Spinal cord (tissue), 10 donors: ENCODE results near the gene CD58. TPM values are rescaled to one million over a fixed set of nuclear protein-coding genes. Genes with fewer than 3 reads are reported as not detected.

ENCODE experiments used
- DNase-seq, 6 donors: peaks; one replicate each; pipeline versions ENCODE4 v3.0.0 to v3.0.0-alpha.2; 2013 to 2015; ENCODE audit warnings: low spot score in 6 of 6, low read depth in 4 of 6
- H3K27ac ChIP-seq: one replicate; pipeline ENCODE4 v1.5.1; 2013; ENCODE audit warnings: low read depth, low read length, control low read depth
- H3K27me3 ChIP-seq: one replicate; pipeline ENCODE4 v1.6.1; 2013; ENCODE audit warnings: low read length; ENCODE audit not compliant: control insufficient read depth, insufficient read depth
- H3K36me3 ChIP-seq: one replicate; pipeline ENCODE4 v1.6.1; 2013; ENCODE audit warnings: low read length; ENCODE audit not compliant: control insufficient read depth, insufficient read depth
- H3K4me1 ChIP-seq: one replicate; pipeline ENCODE4 v1.6.1; 2013; ENCODE audit warnings: low read length; ENCODE audit not compliant: control insufficient read depth, insufficient read depth
- H3K4me3 ChIP-seq: one replicate; pipeline ENCODE4 v1.5.1; 2013; ENCODE audit warnings: low read depth, low read length, control low read depth
- H3K9me3 ChIP-seq: one replicate; pipeline ENCODE4 v1.6.1; 2013; ENCODE audit warnings: low read length; ENCODE audit not compliant: control insufficient read depth, insufficient read depth
- WGBS: methylation state at CpG from one replicate; pipeline ENCODE4 v1.1.5; 2013; ENCODE audit warnings: missing lambda C conversion rate; ENCODE audit not compliant: insufficient coverage; 5-methylcytosine and 5-hydroxymethylcytosine counted together
- polyA plus RNA-seq, 2 donors: library from polyadenylated mRNA; unstranded; fragments of 120-200 nt; gene quantifications; one replicate each; pipeline ENCODE4 v1.2.1, GENCODE V29; 2013; ENCODE audit not compliant: insufficient read length in 2 of 2
- total RNA-seq, 2 donors: library from RNA; depleted of rRNA in 1 of 2; stranded (reverse); fragments of 120-200 nt in 1 of 2; fragments of >200 nt in 1 of 2; gene quantifications; one replicate each; pipeline versions ENCODE4 v1.2.3 to v1.2.4, GENCODE V29; 2013 to 2014
- donor health status: healthy.

CD58 gene
- total and polyA plus RNA-seq, 4 donors: 11.2 to 26.1 (median 13.8) TPM

DNA sequence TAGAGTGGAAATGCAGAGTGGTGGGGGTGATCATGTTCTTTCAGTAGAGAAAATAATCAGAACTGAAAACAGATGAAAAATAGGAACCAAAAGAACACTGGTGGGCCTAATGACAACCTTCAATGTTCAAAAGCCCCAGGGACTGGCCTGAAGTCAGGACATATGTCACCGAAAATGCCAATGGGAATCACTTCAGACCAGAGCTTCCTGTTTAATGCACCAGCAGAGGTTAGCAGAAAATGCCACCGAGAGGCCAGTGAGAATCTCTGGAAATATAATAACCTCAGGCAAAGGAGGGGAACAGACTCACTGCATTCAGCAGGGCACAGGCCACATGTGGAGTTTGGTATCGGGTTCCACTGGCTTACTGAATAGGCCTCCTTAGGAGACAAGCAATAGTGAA, 15.9 kb upstream of the CD58 start:
- no peak for DNase-seq
- Histone ChIP-seq H3K27ac (peak overlapping the region; percentile 6), H3K4me1 (no peaks in the 10 kb centered on the region), H3K36me3 (peaks cover 11% of the 10 kb centered on the region), H3K9me3 (no peaks in the 10 kb centered on the region), H3K4me3 (no peak overlapping the region), H3K27me3 (no peaks in the 10 kb centered on the region)
- WGBS: 87% methylated on average over 2 of the region's 3 CpGs

- no peak overlapping the region for H3K4me3 ChIP-seq
- H3K27me3 ChIP-seq: no peaks in the 10 kb centered on the region
- H3K36me3 ChIP-seq: peaks cover 11% of the 10 kb centered on the region
- no peaks in the 10 kb centered on the region for H3K9me3 ChIP-seq
- H3K4me1 ChIP-seq: no peaks in the 10 kb centered on the region
- no peak for DNase-seq
- WGBS: 54% methylated on average over 1 of the region's 1 CpG
- no peak overlapping the region for H3K27ac ChIP-seq
Measured at GRCh38 chr1:116585886-116586285, 15.1 kb upstream of the CD58 start.

- Histone ChIP-seq H3K4me1 (peaks cover 6% of the 10 kb centered on the region), H3K27ac (no peak overlapping the region), H3K4me3 (no peak overlapping the region), H3K27me3 (no peaks in the 10 kb centered on the region), H3K9me3 (no peaks in the 10 kb centered on the region), H3K36me3 (peaks cover 13% of the 10 kb centered on the region)
- DNase-seq: no peak
- WGBS: 93% methylated on average over 2 of the region's 3 CpGs
Measured at GRCh38 chr1:116581323-116581885, 10.6 kb upstream of the CD58 start.

GRCh38 chr1:116580446-116581322, 9.9 kb upstream of the CD58 start:
- Histone ChIP-seq H3K36me3 (peaks cover 17% of the 10 kb centered on the region), H3K4me1 (peaks cover 6% of the 10 kb centered on the region), H3K27ac (no peak overlapping the region), H3K27me3 (no peaks in the 10 kb centered on the region), H3K9me3 (no peaks in the 10 kb centered on the region), H3K4me3 (no peak overlapping the region)
- WGBS: 85% methylated on average over 6 of the region's 7 CpGs
- DNase-seq: no peak

DNA sequence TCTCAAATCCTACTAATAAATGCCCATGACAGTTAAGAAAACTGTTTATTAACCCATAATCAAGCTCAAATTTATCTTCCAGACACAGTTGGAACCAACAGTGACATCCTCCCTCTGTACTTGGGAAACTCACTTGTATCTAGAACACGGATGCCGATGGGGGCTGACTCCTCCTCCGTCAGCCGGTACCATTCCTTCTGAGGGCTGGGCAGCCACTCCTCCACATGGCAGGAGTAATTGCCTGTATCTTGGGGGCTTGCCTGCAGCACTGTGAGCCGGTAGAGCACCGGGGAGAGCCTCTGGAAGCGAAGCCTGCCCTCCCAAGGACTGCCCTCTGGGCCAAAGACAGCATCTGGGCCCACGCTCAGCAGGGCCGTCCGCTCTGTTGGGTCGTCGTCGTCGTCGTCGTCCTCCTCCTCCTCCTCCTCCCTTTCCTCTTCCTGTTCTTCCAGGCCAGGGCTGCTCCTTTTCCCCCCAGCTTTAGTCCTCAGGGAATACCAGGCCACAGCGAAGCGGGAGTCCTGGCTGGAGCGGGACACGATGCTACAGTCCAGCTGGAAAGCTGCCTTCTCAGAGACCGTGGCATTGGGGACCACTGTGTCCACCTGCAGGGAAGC, 8.5 kb upstream of the CD58 start:
- no peaks in the 10 kb centered on the region for H3K27me3 ChIP-seq
- peaks cover 8% of the 10 kb centered on the region for H3K36me3 ChIP-seq
- no peak overlapping the region for H3K4me3 ChIP-seq
- peaks cover 6% of the 10 kb centered on the region for H3K4me1 ChIP-seq
- 65% methylated on average over 21 of the region's 21 CpGs for WGBS
- no peaks in the 10 kb centered on the region for H3K9me3 ChIP-seq
- H3K27ac ChIP-seq: no peak overlapping the region
- no peak for DNase-seq

- Histone ChIP-seq H3K27me3 (no peaks in the 10 kb centered on the region), H3K4me3 (no peak overlapping the region), H3K9me3 (no peaks in the 10 kb centered on the region), H3K4me1 (peaks cover 6% of the 10 kb centered on the region), H3K27ac (no peak overlapping the region), H3K36me3 (peaks cover 8% of the 10 kb centered on the region)
- no CpG with 5 or more reads among the region's 1 CpG for WGBS
- DNase-seq: no peak
Measured at GRCh38 chr1:116578581-116578980, 7.8 kb upstream of the CD58 start.

- no peaks in the 10 kb centered on the region for H3K9me3 ChIP-seq
- H3K27ac ChIP-seq: no peak overlapping the region
- H3K36me3 ChIP-seq: peaks cover 8% of the 10 kb centered on the region
- no peak overlapping the region for H3K4me3 ChIP-seq
- H3K27me3 ChIP-seq: no peaks in the 10 kb centered on the region
- DNase-seq: peak in 1 of 6 donors; percentile 24
- WGBS: 83% methylated on average over 4 of the region's 5 CpGs
- peaks cover 6% of the 10 kb centered on the region for H3K4me1 ChIP-seq
Measured at GRCh38 chr1:116577759-116578314, 7.0 kb upstream of the CD58 start.

DNA sequence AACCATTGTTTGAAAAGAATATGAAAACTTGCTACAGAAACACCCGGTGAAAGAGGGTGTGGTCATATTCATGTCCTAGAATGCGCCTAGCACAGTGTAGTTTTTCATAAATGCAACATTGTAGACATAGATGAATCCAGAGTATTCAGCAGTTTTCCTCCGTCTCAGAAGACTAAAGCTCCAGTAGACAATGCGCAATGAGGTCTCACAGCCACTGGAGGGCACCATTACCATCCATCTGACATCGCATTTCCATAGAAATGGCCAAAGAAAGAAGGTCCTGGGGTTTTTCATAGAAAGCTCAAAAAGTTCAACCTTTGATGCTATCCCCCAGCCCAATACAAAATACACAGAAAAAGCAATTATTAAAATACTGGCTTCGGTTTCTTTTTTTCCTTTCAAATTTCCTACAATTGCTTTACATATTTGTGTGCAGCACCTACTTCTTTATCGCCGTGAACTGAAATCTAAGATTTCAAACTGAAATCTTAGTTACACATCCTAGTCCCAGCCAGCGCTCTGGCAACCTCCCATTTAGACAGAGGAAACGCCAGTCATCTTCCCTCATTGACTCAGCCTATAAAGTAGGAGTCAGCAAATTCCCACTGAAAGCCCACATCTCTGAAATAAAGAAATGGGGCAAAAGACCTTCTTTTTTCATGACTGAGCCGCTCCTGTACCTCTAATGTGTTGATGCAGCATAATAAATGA, 3.9 kb upstream of the CD58 start:
- DNase-seq: peak; percentile 54 to 94 (median 80)
- Histone ChIP-seq H3K4me3 (no peak overlapping the region), H3K4me1 (peaks cover 18% of the 10 kb centered on the region), H3K9me3 (no peaks in the 10 kb centered on the region), H3K36me3 (peaks cover 10% of the 10 kb centered on the region), H3K27ac (no peak overlapping the region), H3K27me3 (peaks cover 10% of the 10 kb centered on the region)
- WGBS: 35% methylated on average over 9 of the region's 11 CpGs

DNA sequence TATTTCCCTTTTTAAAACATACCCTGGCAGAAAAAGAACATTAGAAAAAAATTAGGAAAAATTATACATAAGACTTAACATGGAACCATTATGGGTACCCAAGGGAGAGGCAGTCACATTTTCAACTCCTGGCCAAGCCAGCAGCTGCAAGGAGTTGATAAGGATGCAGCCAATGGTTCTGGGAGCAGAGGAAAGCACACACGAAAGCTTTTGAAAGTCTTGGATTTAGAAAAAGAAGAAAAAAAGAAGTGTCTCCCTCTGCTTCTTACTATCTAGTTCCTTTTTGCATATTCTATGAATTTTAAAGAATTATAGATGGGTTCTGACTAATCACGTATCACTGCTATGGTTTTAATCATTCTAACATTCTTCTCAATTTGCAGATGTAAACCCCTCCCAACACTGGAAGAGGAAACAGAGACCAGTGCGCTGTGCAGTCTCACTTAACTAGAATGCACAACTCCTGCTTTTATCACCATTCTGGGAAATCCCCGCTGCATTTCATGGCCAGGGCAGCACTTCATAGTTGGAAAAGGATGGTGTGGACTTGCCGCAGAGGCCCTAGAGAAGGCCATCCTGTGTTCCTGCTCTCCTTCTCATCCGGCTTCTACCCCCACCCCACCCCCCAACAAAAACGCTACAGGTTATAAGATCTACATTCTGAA, 2.7 kb upstream of the CD58 start:
- H3K27ac ChIP-seq: no peak overlapping the region
- no peak overlapping the region for H3K4me3 ChIP-seq
- H3K27me3 ChIP-seq: peaks cover 10% of the 10 kb centered on the region
- peak in 1 of 6 donors; percentile 36 for DNase-seq
- no peaks in the 10 kb centered on the region for H3K9me3 ChIP-seq
- H3K4me1 ChIP-seq: peaks cover 14% of the 10 kb centered on the region
- WGBS: no CpG with 5 or more reads among the region's 7 CpGs
- peaks cover 7% of the 10 kb centered on the region for H3K36me3 ChIP-seq
